HEK293 (cell line): ENCODE results near the gene EIF3F.

Experiments used
- CTCF ChIP-seq: fragments of 450-650 bp; formaldehyde crosslinking; IDR thresholded peaks from 2 replicates; pipeline ENCODE4 v1.5.1; 2016; ENCODE audit warnings: missing biosample characterization, missing genetic modification characterization
- KLF16 ChIP-seq: fragments of 450-650 bp; formaldehyde crosslinking; IDR thresholded peaks from 2 replicates; pipeline ENCODE4 v1.5.1; 2017; ENCODE audit warnings: missing biosample characterization, missing genetic modification characterization
- PRDM4 ChIP-seq: fragments of 450-650 bp; formaldehyde crosslinking; IDR thresholded peaks from 2 replicates; pipeline ENCODE4 v1.5.1; 2017; ENCODE audit warnings: missing biosample characterization, missing genetic modification characterization
- ZNF174 ChIP-seq: fragments of 450-650 bp; formaldehyde crosslinking; IDR thresholded peaks from 2 replicates; pipeline ENCODE4 v1.5.0; 2017; ENCODE audit warnings: missing biosample characterization, mild to moderate bottlenecking, missing genetic modification characterization
- ZNF280D ChIP-seq: fragments of 450-650 bp; formaldehyde crosslinking; IDR thresholded peaks from 2 replicates; pipeline ENCODE4 v1.5.1; 2016; ENCODE audit warnings: missing biosample characterization, missing genetic modification characterization
- ZNF292 ChIP-seq: fragments of 450-650 bp; formaldehyde crosslinking; IDR thresholded peaks from 2 replicates; pipeline ENCODE4 v1.5.1; 2016; ENCODE audit warnings: low read depth, missing biosample characterization, missing genetic modification characterization, borderline replicate concordance
- ZNF391 ChIP-seq: fragments of 450-650 bp; formaldehyde crosslinking; IDR thresholded peaks from 2 replicates; pipeline ENCODE4 v1.5.1; 2016; ENCODE audit warnings: low read depth, missing biosample characterization, missing genetic modification characterization, borderline replicate concordance
- ZNF514 ChIP-seq: fragments of 450-650 bp; formaldehyde crosslinking; IDR thresholded peaks from 2 replicates; pipeline ENCODE4 v1.5.1; 2016; ENCODE audit warnings: missing biosample characterization, missing genetic modification characterization

GRCh38 chr11:7983832-7984590 is 3.1 kb upstream of the EIF3F start:
- no peak for TF ChIP-seq CTCF
- no peak for TF ChIP-seq KLF16 (tag by site-specific recombination)
- no peak for TF ChIP-seq ZNF391
- no peak for TF ChIP-seq PRDM4 (tag by site-specific recombination)
- no peak for TF ChIP-seq ZNF292 (tag by site-specific recombination)
- no peak for TF ChIP-seq ZNF174
- TF ChIP-seq ZNF280D: no peak
- TF ChIP-seq ZNF514: no peak
